Urothelium cell line (cell line): Measurements from ENCODE around the gene HAP1.

ENCODE experiments used
- DNase-seq: peaks from one replicate; pipeline ENCODE4 v3.0.0; 2011; ENCODE audit warnings: low spot score, mixed read lengths
- FAIRE-seq: peaks from 2 replicates; lab custom pipeline; 2011; peaks lifted over from hg19 to GRCh38; lab: Jason Lieb, UNC

The HAP1 gene

GRCh38 chr17:41763327-41763726 lies 28.9 kb upstream of the HAP1 start:
- FAIRE-seq (peak; percentile 13), DNase-seq (no peak)

GRCh38 chr17:41762841-41763240 lies 28.4 kb upstream of the HAP1 start:
- FAIRE-seq (no peak), DNase-seq (no peak)

- no peak for FAIRE-seq
These were observed 27.9 kb upstream of the HAP1 start for GRCh38 chr17:41762391-41762790.

GRCh38 chr17:41760878-41761277 lies 26.4 kb upstream of the HAP1 start:
- FAIRE-seq (no peak), DNase-seq (no peak)

More at GRCh38 chr17:41762391-41762790, 27.9 kb upstream of the HAP1 start:
- DNase-seq: no peak

GRCh38 chr17:41758601-41759000 lies 24.2 kb upstream of the HAP1 start:
- FAIRE-seq (no peak), DNase-seq (no peak)

GRCh38 chr17:41754066-41754465 lies 19.6 kb upstream of the HAP1 start:
- FAIRE-seq: no peak
- DNase-seq: no peak

GRCh38 chr17:41751288-41751687 lies 16.8 kb upstream of the HAP1 start:
- FAIRE-seq (no peak), DNase-seq (no peak)

- FAIRE-seq (no peak), DNase-seq (no peak)
These were observed 16.4 kb upstream of the HAP1 start for GRCh38 chr17:41750862-41751261.

GRCh38 chr17:41748275-41748674 lies 13.8 kb upstream of the HAP1 start:
- FAIRE-seq (no peak), DNase-seq (no peak)

GRCh38 chr17:41741709-41742108 lies 7.3 kb upstream of the HAP1 start:
- no peak for FAIRE-seq
- no peak for DNase-seq

- FAIRE-seq: no peak
- DNase-seq: no peak
These were observed 6.1 kb upstream of the HAP1 start for GRCh38 chr17:41740506-41740905.

- peak; percentile 68 for DNase-seq
- no peak for FAIRE-seq
These were observed 5.4 kb upstream of the HAP1 start for GRCh38 chr17:41739661-41740352.

- no peak for FAIRE-seq
- no peak for DNase-seq
These were observed 4.3 kb upstream of the HAP1 start for GRCh38 chr17:41738801-41739112.

GRCh38 chr17:41738077-41738800 lies 3.8 kb upstream of the HAP1 start:
- DNase-seq (peak; percentile 88), FAIRE-seq (peak; percentile 91)

- DNase-seq (peak; percentile 29), FAIRE-seq (no peak)
These were observed 3.2 kb upstream of the HAP1 start for GRCh38 chr17:41737680-41738023.

- no peak for DNase-seq
- FAIRE-seq: no peak
These were observed 2.7 kb upstream of the HAP1 start for GRCh38 chr17:41736983-41737679.

GRCh38 chr17:41735744-41736143 lies 1.3 kb upstream of the HAP1 start:
- DNase-seq (no peak), FAIRE-seq (no peak)

GRCh38 chr17:41734949-41735313 lies 488 bp upstream of the HAP1 start:
- DNase-seq (no peak), FAIRE-seq (no peak)

- DNase-seq: no peak
- FAIRE-seq: no peak
These were observed 900 bp downstream of the HAP1 start for GRCh38 chr17:41733348-41734138.

GRCh38 chr17:41731836-41732235 lies 2.6 kb downstream of the HAP1 start:
- DNase-seq: no peak
- no peak for FAIRE-seq

- DNase-seq (no peak), FAIRE-seq (no peak)
These were observed 4.0 kb downstream of the HAP1 start for GRCh38 chr17:41730479-41730878.
